OCI-LY7 (cell line): Measurements from ENCODE around the gene SLC35F1.

Source experiments
- EZH2phosphoT487 ChIP-seq: fragments of 200-600 bp; sonication (generic); IDR thresholded peaks from 2 replicates; pipeline ENCODE4 v1.6.1; 2018; ENCODE audit warnings: low read depth, borderline replicate concordance, mild to moderate bottlenecking, mixed run types, antibody characterized with exemption, low read length, moderate library complexity, mixed read lengths
- TF ChIP-seq, protein P1 (sequence below): fragments of 200-600 bp; sonication (generic); conservative IDR thresholded peaks from 2 replicates; pipeline ENCODE4 v1.5.1; 2014; ENCODE audit warnings: mild to moderate bottlenecking, antibody characterized with exemption, low read length, moderate library complexity, mixed read lengths

GRCh38 chr6:118280210-118280609 lies 373.1 kb downstream of the SLC35F1 start:
- TF ChIP-seq EZH2phosphoT487: no peak
- TF ChIP-seq, protein P1, sequence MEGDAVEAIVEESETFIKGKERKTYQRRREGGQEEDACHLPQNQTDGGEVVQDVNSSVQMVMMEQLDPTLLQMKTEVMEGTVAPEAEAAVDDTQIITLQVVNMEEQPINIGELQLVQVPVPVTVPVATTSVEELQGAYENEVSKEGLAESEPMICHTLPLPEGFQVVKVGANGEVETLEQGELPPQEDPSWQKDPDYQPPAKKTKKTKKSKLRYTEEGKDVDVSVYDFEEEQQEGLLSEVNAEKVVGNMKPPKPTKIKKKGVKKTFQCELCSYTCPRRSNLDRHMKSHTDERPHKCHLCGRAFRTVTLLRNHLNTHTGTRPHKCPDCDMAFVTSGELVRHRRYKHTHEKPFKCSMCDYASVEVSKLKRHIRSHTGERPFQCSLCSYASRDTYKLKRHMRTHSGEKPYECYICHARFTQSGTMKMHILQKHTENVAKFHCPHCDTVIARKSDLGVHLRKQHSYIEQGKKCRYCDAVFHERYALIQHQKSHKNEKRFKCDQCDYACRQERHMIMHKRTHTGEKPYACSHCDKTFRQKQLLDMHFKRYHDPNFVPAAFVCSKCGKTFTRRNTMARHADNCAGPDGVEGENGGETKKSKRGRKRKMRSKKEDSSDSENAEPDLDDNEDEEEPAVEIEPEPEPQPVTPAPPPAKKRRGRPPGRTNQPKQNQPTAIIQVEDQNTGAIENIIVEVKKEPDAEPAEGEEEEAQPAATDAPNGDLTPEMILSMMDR: no peak
